Prostate gland (tissue), 2 donors: ENCODE data around the gene PGA5. TPM values are rescaled to one million over a fixed set of nuclear protein-coding genes. Genes with fewer than 3 reads are reported as not detected.

Source experiments
- DNase-seq: peaks from one replicate; pipeline ENCODE4 v3.0.0-alpha.2; 2019; ENCODE audit warnings: low spot score
- H3K27ac ChIP-seq, 2 donors: fragments of 200-600 bp; sonication (generic); 2 replicates each; pipeline ENCODE4 v1.5.1; 2017 to 2019
- H3K27me3 ChIP-seq: fragments of 200-600 bp; sonication (generic); replicated peaks from 2 replicates; pipeline ENCODE4 v1.5.1; 2019; ENCODE audit not compliant: insufficient read depth
- H3K36me3 ChIP-seq, 2 donors: fragments of 200-600 bp; sonication (generic); 1 replicate in 1 of 2; 2 replicates in 1 of 2; pipeline versions ENCODE4 v1.5.1 to v1.8.1; 2017 to 2019
- H3K4me1 ChIP-seq: fragments of 200-600 bp; sonication (generic); replicated peaks from 2 replicates; pipeline ENCODE4 v1.5.1; 2019
- H3K4me3 ChIP-seq, 2 donors: fragments of 200-600 bp; sonication (generic); 2 replicates each; pipeline ENCODE4 v1.5.1; 2017 to 2019
- H3K9me3 ChIP-seq: fragments of 200-600 bp; sonication (generic); 2 replicates; pipeline ENCODE4 v1.5.1; 2017
- POLR2A ChIP-seq: fragments of 450-650 bp; IDR thresholded peaks from one replicate; pipeline ENCODE4 v1.6.1; 2016; ENCODE audit warnings: antibody characterized with exemption, mild to moderate bottlenecking
- POLR2AphosphoS5 ChIP-seq: sonication (generic); formaldehyde crosslinking; IDR thresholded peaks from one replicate; pipeline ENCODE4 v1.6.1; 2017; ENCODE audit warnings: antibody characterized with exemption
- WGBS: methylation state at CpG from one replicate; pipeline ENCODE4 v1.1.5; 2018; 5-methylcytosine and 5-hydroxymethylcytosine counted together
- intact Hi-C: fragments of 100-400 bp; cut with DNase I; formaldehyde crosslinking; loops from one replicate; pipeline ENCODE4 v1.14.2; 2022
- total RNA-seq, 2 donors: library from RNA; depleted of rRNA; stranded (reverse); fragments of >200 nt; gene quantifications; one replicate each; pipeline ENCODE4 v1.1.0, GENCODE V29; 2016
- TF ChIP-seq, protein P1 (sequence below), 4 experiments: fragments of 200-600 bp in 2 of 4; fragments of 450-650 bp in 2 of 4; sonication (generic) in 2 of 4; IDR thresholded peaks; 1 replicate in 3 of 4; 2 replicates in 1 of 4; pipeline ENCODE4 v1.5.1; 2016 to 2019; ENCODE audit warnings: antibody characterized with exemption in 4 of 4, mild to moderate bottlenecking in 2 of 4, moderate library complexity in 2 of 4

Gene PGA5
- total RNA-seq, 2 donors from 2014 or later: not detected

- Histone ChIP-seq H3K27ac (no peak overlapping the region), H3K4me3 (no peak overlapping the region), H3K9me3 (no peaks in the 10 kb centered on the region), H3K4me1 (no peaks in the 10 kb centered on the region), H3K27me3 (no peaks in the 10 kb centered on the region), H3K36me3 (no peaks in the 10 kb centered on the region)
- 95% methylated on average over 3 of the region's 3 CpGs for WGBS
- intact Hi-C loops: no loop called here
- no peak for DNase-seq
- TF ChIP-seq POLR2A: no peak
- TF ChIP-seq, protein P1, sequence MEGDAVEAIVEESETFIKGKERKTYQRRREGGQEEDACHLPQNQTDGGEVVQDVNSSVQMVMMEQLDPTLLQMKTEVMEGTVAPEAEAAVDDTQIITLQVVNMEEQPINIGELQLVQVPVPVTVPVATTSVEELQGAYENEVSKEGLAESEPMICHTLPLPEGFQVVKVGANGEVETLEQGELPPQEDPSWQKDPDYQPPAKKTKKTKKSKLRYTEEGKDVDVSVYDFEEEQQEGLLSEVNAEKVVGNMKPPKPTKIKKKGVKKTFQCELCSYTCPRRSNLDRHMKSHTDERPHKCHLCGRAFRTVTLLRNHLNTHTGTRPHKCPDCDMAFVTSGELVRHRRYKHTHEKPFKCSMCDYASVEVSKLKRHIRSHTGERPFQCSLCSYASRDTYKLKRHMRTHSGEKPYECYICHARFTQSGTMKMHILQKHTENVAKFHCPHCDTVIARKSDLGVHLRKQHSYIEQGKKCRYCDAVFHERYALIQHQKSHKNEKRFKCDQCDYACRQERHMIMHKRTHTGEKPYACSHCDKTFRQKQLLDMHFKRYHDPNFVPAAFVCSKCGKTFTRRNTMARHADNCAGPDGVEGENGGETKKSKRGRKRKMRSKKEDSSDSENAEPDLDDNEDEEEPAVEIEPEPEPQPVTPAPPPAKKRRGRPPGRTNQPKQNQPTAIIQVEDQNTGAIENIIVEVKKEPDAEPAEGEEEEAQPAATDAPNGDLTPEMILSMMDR (IDR thresholded peaks at IDR 0.05): no peak
- no peak for TF ChIP-seq POLR2AphosphoS5
Measured at GRCh38 chr11:61272731-61273130, 31.8 kb downstream of the PGA5 start.

GRCh38 chr11:61273178-61274078, 32.5 kb downstream of the PGA5 start:
- Histone ChIP-seq H3K27me3 (no peaks in the 10 kb centered on the region), H3K36me3 (no peaks in the 10 kb centered on the region), H3K4me3 (no peak overlapping the region), H3K27ac (no peak overlapping the region), H3K9me3 (no peaks in the 10 kb centered on the region), H3K4me1 (no peaks in the 10 kb centered on the region)
- intact Hi-C loops: no loop called here
- WGBS: 68% methylated on average over 16 of the region's 16 CpGs
- DNase-seq: no peak
- TF ChIP-seq, protein P1 (IDR thresholded peaks at IDR 0.05): no peak
- TF ChIP-seq POLR2AphosphoS5 (no peak), POLR2A (no peak)

DNA sequence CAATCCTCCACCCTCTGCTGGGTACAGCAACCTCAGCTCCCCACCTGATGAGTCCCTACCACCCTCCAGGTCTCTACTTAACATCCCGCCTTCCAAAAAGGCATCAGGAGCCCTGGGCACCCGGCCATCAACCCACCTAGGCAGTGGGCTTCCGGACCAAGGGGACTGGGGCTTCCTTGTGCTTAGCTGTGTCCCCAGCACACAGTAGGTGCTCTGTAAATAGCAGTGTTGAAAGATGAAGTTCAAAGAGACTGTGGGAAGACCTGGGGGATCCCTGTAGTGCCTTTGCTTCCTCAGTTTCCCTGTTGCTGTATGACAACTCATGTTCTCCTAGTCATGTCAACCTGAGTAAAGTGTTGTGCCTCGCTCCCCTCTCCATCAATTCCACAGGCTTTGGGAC, 33.1 kb downstream of the PGA5 start:
- H3K27me3 ChIP-seq: no peaks in the 10 kb centered on the region
- H3K4me3 ChIP-seq: no peak overlapping the region
- 94% methylated on average over 4 of the region's 4 CpGs for WGBS
- no peak for TF ChIP-seq POLR2AphosphoS5
- no peak for TF ChIP-seq POLR2A
- TF ChIP-seq, protein P1 (IDR thresholded peaks at IDR 0.05): no peak
- H3K27ac ChIP-seq: no peak overlapping the region
- no peak for DNase-seq
- H3K36me3 ChIP-seq: no peaks in the 10 kb centered on the region
- H3K9me3 ChIP-seq: no peaks in the 10 kb centered on the region
- intact Hi-C loops: no loop called here
- H3K4me1 ChIP-seq: no peaks in the 10 kb centered on the region

- DNase-seq: no peak
- no peak for TF ChIP-seq POLR2AphosphoS5
- TF ChIP-seq, protein P1 (IDR thresholded peaks at IDR 0.05): no peak
- no peak for TF ChIP-seq POLR2A
- H3K27ac ChIP-seq: no peak overlapping the region
- WGBS: 94% methylated on average over 4 of the region's 4 CpGs
- no peaks in the 10 kb centered on the region for H3K4me1 ChIP-seq
- no peak overlapping the region for H3K4me3 ChIP-seq
- H3K9me3 ChIP-seq: no peaks in the 10 kb centered on the region
- H3K36me3 ChIP-seq: no peaks in the 10 kb centered on the region
- intact Hi-C loops: no loop called here
- no peaks in the 10 kb centered on the region for H3K27me3 ChIP-seq
Measured at GRCh38 chr11:61275191-61275590, 34.2 kb downstream of the PGA5 start.
